Natural killer cell (primary cell): Measurements from ENCODE around the gene RAB31. TPM values are rescaled to one million over a fixed set of nuclear protein-coding genes. Genes with fewer than 3 reads are reported as not detected.
A peak's percentile ranks its signal among the peaks of the same experiment; 100 is the strongest.

Experiments used
- ATAC-seq, 3 donors: fragments of 150-1000 bp in 2 of 3; fragments of 200-7000 bp in 1 of 3; cut with Tn5 transposase; 1 replicate in 1 of 3; 2 replicates in 2 of 3; pipeline ENCODE4 v1.10.0; 2021; ENCODE audit warnings: mild to moderate bottlenecking in 2 of 3, moderate library complexity in 2 of 3
- DNase-seq, 2 donors: peaks; one replicate each; pipeline versions ENCODE4 v3.0.0 to v3.0.0-alpha.2; 2013 to 2021; ENCODE audit warnings: mixed read lengths in 1 of 2
- H3K27ac ChIP-seq: one replicate; pipeline ENCODE4 v1.5.1; 2013; ENCODE audit warnings: mild to moderate bottlenecking, low read length
- H3K27me3 ChIP-seq: one replicate; pipeline ENCODE4 v1.6.1; 2013; ENCODE audit warnings: low read length; ENCODE audit not compliant: control insufficient read depth, insufficient read depth
- H3K36me3 ChIP-seq: one replicate; pipeline ENCODE4 v1.6.1; 2013; ENCODE audit warnings: low read length; ENCODE audit not compliant: control insufficient read depth, insufficient read depth
- H3K4me1 ChIP-seq: one replicate; pipeline ENCODE4 v1.6.1; 2013; ENCODE audit warnings: low read length; ENCODE audit not compliant: control insufficient read depth, insufficient read depth
- H3K4me3 ChIP-seq: one replicate; pipeline ENCODE4 v1.5.1; 2013; ENCODE audit warnings: low read length
- H3K9me3 ChIP-seq: one replicate; pipeline ENCODE4 v1.6.1; 2013; ENCODE audit warnings: low read length; ENCODE audit not compliant: control insufficient read depth, insufficient read depth
- H3K27ac Mint-ChIP-seq, 2 donors: one replicate each; pipeline ENCODE4 v1.8.0; 2022; ENCODE audit warnings: mild to moderate bottlenecking in 2 of 2, mixed read lengths in 2 of 2, moderate library complexity in 1 of 2
- H3K27me3 Mint-ChIP-seq, 2 donors: one replicate each; pipeline ENCODE4 v1.8.0; 2022; ENCODE audit warnings: low read depth in 2 of 2, mixed read lengths in 2 of 2
- H3K36me3 Mint-ChIP-seq: one replicate; pipeline ENCODE4 v1.8.0; 2022; ENCODE audit warnings: mixed read lengths
- H3K4me1 Mint-ChIP-seq, 2 donors: one replicate each; pipeline ENCODE4 v1.8.0; 2022; ENCODE audit warnings: mixed read lengths in 2 of 2
- H3K4me3 Mint-ChIP-seq: one replicate; pipeline ENCODE4 v1.8.0; 2022; ENCODE audit warnings: mild to moderate bottlenecking, moderate library complexity, mixed read lengths
- H3K9me3 Mint-ChIP-seq, 2 donors: one replicate each; pipeline ENCODE4 v1.8.0; 2022; ENCODE audit warnings: mixed read lengths in 2 of 2
- WGBS: methylation state at CpG from one replicate; pipeline ENCODE4 v1.1.7; 2013; ENCODE audit warnings: missing lambda C conversion rate; ENCODE audit not compliant: insufficient coverage; 5-methylcytosine and 5-hydroxymethylcytosine counted together
- intact Hi-C: fragments of 100-400 bp; cut with micrococcal nuclease; formaldehyde crosslinking; loops from one replicate; pipeline ENCODE4 v1.14.2; 2022
- total RNA-seq, 4 donors: library from RNA; stranded (reverse); fragments of 120-200 nt in 1 of 4; gene quantifications; one replicate each; pipeline versions ENCODE4 v1.2.3 to v1.2.4, GENCODE V29; 2013 to 2022
- TF ChIP-seq, protein P1 (sequence below): fragments of 200-600 bp; IDR thresholded peaks from one replicate; pipeline ENCODE4 v1.8.0; 2022; ENCODE audit warnings: antibody characterized with exemption

The RAB31 gene
- total RNA-seq, 3 donors from 2014 or later (not counting 1 experiment from before 2014, with no cell fraction given): 5.3 to 26.1 (median 9.9) TPM

DNA sequence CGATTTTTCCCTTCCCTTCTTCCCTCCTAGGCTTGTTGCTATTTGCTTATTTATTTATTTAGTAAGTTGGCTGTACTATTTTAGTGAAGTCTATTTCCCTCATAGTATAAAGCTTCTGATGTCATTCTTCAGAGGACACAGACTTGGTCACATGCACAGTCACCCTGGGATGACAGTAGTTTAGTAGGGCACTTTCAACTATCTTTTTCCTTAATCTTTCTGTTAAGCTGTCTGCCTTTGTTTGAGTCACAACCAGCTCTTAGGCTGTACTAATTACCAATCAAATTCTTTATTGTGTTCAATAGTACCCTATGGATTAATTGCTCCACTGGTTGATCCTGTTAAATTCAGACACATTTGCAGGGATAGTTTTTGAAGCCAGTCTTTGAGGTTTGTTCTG lies 26.9 kb upstream of the RAB31 start:
- ATAC-seq: no peak
- H3K27me3 ChIP-seq: no peaks in the 10 kb centered on the region
- Mint-ChIP-seq H3K27ac (no peak overlapping the region), H3K36me3 (no peaks in the 10 kb centered on the region), H3K27me3 (peaks cover 5 to 17% of the 10 kb centered on the region in 2 donors), H3K4me1 (no peaks in the 10 kb centered on the region), H3K4me3 (no peak overlapping the region), H3K9me3 (no peaks in the 10 kb centered on the region)
- no peaks in the 10 kb centered on the region for H3K36me3 ChIP-seq
- TF ChIP-seq, protein P1, sequence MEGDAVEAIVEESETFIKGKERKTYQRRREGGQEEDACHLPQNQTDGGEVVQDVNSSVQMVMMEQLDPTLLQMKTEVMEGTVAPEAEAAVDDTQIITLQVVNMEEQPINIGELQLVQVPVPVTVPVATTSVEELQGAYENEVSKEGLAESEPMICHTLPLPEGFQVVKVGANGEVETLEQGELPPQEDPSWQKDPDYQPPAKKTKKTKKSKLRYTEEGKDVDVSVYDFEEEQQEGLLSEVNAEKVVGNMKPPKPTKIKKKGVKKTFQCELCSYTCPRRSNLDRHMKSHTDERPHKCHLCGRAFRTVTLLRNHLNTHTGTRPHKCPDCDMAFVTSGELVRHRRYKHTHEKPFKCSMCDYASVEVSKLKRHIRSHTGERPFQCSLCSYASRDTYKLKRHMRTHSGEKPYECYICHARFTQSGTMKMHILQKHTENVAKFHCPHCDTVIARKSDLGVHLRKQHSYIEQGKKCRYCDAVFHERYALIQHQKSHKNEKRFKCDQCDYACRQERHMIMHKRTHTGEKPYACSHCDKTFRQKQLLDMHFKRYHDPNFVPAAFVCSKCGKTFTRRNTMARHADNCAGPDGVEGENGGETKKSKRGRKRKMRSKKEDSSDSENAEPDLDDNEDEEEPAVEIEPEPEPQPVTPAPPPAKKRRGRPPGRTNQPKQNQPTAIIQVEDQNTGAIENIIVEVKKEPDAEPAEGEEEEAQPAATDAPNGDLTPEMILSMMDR: no peak
- DNase-seq: no peak
- H3K4me1 ChIP-seq: no peaks in the 10 kb centered on the region
- intact Hi-C loops: no loop called here
- H3K27ac ChIP-seq: no peak overlapping the region
- no CpG with 5 or more reads among the region's 1 CpG for WGBS
- no peaks in the 10 kb centered on the region for H3K9me3 ChIP-seq
- H3K4me3 ChIP-seq: no peak overlapping the region

DNA sequence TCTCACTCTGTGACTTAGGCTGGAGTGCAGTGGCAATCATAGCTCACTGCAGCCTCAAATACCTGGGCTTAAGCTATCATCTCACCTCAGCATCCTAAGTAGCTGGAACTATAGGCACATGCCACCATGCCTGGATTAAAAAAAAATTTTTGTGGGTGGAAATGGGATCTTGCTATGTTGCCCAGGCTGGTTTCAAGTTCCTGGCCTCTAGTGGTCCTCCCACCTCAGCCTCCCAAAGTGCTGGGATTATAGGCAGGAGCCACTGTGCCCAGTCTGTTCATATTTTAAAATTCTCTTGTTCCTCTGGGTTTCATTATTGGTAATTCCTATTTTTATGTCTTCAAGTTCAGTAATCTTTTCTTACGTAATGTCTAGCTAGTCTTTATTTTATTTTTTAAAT lies 25.5 kb upstream of the RAB31 start:
- Histone ChIP-seq H3K27me3 (no peaks in the 10 kb centered on the region), H3K9me3 (no peaks in the 10 kb centered on the region), H3K27ac (no peak overlapping the region), H3K36me3 (no peaks in the 10 kb centered on the region), H3K4me1 (no peaks in the 10 kb centered on the region), H3K4me3 (no peak overlapping the region)
- Mint-ChIP-seq H3K4me1 (no peaks in the 10 kb centered on the region), H3K9me3 (no peaks in the 10 kb centered on the region), H3K36me3 (no peaks in the 10 kb centered on the region), H3K4me3 (no peak overlapping the region), H3K27ac (no peak overlapping the region), H3K27me3 (peaks cover 5 to 17% of the 10 kb centered on the region in 2 donors)
- intact Hi-C loops: no loop called here
- DNase-seq (no peak), ATAC-seq (no peak)
- TF ChIP-seq, protein P1: no peak
- no CpG with 5 or more reads among the region's 1 CpG for WGBS

DNA sequence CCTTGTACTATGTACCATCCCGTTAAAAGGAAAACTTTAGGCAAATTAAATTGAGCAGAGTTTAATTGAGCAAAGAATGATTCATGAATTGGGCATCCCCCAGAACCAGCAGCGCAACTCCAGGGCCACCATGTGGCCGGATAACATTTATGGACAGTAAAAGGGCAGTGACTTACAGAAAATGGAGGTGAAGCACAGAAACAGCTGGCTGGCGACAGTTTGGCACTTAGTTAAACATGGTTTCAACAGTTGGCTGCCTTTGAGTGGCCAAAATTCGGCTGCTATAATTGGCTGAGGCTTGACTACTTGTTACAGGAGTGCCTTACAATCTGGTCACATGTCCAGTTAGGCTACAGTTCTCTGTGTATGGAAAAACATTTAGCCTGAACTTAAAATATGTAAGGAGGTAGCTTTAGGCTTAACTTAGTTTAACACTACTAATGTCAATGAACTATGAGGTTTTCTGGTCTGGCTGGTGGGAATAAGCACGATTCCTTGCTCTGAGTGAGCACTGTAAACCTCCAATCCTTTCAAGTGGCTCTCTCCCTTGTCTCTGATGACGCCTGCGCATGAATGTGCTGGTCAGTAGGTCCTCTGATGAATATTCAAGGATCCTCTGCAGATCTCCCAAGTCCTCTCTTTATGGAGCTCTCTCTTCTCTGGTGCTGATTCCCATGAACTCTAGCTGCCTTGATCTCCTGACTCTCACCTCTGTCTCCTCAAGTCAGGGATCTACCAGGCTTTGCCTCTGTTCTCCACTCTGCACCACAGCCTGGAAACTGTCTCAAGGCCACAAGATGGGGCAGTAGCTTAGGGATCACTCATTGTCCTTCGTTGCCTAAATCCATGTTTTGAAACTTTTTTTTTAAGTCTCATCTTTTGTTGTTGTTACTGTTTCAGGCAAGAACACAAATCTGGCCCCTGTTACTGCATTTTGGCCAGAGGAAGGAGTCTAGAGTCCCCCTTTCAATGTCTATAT lies 24.4 kb upstream of the RAB31 start:
- intact Hi-C loops: no loop called here
- Histone ChIP-seq H3K27ac (no peak overlapping the region), H3K4me1 (no peaks in the 10 kb centered on the region), H3K9me3 (no peaks in the 10 kb centered on the region), H3K4me3 (no peak overlapping the region), H3K36me3 (no peaks in the 10 kb centered on the region), H3K27me3 (no peaks in the 10 kb centered on the region)
- DNase-seq: no peak
- ATAC-seq: peak in 1 of 3 donors; percentile 42
- H3K27ac Mint-ChIP-seq: no peak overlapping the region
- 77% methylated on average over 9 of the region's 9 CpGs for WGBS
- no peaks in the 10 kb centered on the region for H3K36me3 Mint-ChIP-seq
- H3K4me1 Mint-ChIP-seq: no peaks in the 10 kb centered on the region
- no peak overlapping the region for H3K4me3 Mint-ChIP-seq
- no peaks in the 10 kb centered on the region for H3K9me3 Mint-ChIP-seq
- H3K27me3 Mint-ChIP-seq: peaks cover 5 to 17% of the 10 kb centered on the region in 2 donors
- TF ChIP-seq, protein P1: no peak
